RPMI8226 (cell line): ENCODE results near the gene SCNN1A.

Experiments used
- DNase-seq: peaks from one replicate; pipeline ENCODE4 v3.0.0-alpha.2; 2015

SCNN1A gene

DNA sequence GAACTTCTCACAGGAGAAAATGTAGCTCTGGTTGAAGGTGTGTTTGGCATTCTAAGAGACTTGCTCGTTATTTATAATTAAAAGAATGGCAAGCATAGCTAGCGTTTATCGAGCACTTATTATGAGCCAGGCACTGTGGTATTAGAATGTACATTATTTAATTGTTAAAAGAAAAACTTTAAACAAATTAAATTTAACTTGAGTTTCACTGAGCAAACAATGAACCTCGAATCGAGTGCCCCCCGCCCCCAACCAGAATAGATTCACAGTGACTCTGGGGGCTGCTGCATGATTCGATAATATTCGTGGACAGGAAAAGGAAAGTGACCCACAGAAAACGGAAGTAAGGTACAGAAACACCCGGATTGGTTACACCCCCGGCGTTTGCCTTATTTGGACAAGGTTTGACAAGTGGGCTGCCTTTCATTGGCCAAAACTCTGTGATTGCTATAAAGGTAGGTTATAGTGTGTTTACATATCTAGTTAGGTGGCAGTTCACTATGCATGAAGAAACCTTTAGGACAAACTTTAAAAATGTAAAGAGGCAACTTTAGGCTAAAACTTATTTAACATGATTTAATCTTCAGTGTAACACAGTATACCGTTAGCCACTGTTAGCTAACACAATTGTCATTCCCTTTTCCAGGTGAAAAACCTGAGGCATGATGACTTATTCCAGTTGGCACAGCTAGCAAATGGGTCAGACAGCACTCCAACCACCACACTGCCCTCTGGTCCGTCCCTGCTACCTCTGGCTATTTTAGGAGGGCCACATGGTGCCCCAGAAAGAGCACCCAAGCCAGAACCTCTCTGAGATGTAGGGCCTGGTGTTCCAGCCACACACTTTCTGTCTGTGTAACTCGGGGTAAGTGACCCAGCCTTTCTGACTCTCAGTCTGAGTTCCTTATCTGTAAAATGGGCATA is 7.1 kb downstream of the SCNN1A start:
- no peak for DNase-seq

DNA sequence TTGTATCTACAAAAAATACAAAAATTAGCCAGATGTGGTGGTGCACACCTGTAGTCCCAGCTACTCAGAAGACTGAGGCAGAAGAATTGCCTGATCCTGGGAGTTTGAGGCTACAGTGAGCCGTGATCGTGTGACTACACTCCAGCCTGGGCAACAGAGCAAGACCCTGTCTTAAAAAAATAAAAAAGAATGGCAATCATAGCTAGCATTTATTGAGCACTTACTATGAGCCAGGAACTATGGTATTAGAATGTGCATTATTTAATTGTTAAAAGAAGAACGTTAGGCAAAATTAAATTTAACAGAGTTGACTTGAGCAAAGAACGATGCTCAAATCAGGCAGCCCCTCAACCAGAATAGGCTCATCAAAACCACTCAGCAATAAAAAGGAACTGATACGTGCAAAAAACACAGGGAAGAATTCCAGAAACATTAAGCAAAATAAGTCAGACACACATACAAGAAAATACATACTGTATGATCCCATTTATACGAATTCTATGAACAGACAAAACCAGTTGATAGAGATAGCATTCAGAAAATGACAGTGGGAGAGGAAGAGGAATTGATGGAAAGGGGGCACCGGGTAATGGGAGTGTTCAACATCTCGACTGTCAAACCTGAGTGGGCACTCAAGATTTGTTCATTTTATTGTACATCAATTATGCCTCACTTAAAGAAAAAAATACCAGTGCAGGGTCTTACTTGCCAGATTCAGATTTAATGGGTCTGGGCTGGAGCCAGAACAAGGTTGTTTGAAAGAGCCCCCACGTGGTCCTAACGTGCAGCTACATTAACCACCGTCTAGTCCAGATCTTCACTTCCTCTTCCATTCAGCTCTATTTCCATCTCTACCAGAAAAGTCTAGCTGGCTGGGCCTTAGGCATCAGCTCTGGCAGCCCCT is 8.0 kb downstream of the SCNN1A start:
- DNase-seq, result peak; percentile 81

DNA sequence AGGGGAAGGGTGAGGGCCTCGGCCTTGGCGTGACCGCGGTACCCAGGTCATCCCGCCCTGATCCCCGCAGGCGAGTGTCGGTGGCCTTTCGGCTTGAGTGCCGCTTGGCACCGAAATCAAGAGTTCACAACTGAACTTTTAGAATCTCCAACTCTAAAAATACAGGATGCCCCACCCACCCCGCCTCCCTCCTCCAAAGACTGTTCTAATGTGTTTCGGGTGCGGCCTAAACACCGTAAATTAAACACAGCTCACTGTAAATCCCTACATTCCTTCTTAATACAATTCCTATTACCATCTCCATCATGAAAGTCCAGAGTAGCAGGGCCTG is 11.4 kb downstream of the SCNN1A start:
- no peak for DNase-seq

DNA sequence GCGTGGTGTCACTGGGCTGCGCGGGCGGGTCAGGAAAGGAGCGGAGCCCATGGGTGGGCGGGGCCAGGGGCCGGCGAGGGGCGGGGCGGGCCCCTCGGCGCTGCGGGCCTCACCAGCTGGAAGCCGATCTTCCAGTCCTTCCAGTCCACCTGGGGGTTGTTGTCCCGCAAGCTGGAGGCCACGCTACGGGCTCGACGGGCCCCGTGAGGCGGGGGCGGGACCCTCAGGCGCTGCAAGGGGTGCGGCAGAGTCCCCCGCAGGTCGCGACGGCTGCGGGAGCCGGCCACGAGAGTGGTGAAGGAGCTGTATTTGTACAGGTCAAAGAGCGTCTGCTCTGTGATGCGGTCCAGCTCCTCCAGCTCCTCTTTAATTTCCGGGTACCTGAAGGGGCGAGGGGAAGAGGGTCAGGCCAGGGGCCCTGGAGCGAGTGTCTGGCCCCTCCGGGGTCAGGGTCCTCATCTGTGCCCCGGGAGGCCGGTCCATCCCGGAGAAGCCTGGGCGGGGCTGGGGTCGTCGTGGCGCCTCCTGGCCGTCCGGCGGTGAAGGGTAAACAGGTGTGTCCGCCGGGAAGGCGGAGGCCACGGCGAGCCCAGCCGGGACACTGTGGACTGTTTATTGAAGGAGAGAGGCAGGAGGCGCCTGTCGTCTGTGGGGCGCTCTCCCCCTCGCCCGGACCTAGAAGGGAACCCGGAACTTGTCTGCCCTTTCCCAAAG is 11.9 kb downstream of the SCNN1A start:
- peak; percentile 78 for DNase-seq

DNA sequence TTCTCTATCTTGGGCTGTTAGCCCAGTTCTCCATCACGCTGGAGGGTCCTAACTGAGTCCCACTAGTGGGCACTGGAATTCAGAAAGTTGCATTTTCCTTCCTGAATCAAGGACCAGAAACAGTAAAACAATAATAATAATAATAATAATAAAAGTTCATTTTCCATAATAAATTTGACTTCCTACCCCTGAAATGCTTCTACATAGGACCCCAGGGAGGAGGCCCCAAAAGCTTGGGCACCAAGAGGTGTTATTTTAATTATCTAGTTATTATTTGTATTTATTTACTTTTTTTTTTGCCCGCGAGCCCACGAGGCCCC is 12.4 kb downstream of the SCNN1A start:
- no peak for DNase-seq

DNA sequence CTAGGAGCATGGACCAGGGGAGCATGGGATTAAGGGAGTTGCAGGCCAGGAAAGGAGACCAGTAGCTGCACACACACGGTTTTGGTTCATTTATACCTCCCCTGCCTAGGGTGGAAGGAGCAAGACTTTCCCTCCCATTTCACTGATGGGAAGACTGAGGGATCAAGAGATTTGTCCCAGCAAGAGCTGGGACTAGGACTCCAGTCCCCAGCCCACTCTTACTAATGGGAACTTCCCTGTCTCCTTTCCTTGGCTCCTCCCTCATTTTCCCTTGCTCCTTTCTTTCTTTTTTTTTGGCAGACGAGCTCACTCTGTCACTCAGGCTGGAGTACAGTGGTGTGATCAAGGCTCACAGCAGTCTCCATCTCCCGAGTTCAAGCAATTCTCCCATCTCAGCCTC is 13.0 kb downstream of the SCNN1A start:
- DNase-seq, result no peak

DNA sequence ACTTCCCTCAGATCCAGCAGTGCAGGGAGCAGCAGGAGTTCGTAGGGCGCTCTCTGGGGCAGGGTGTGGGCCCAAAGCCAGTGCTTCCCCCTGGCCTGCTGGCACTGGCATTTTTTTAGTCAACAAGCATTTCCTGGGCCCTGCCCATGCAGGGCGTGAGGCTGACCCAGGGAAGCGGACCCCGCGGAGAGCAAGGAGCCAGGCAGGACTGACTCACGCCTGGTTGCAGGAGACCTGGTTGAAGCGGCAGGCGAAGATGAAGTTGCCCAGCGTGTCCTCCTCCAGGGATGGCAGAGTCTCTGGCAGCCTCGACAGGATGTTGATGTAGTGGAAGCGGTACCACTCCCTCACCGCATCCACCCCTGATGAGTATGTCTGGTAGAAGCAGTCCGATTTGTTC is 13.5 kb downstream of the SCNN1A start:
- peak; percentile 46 for DNase-seq

DNA sequence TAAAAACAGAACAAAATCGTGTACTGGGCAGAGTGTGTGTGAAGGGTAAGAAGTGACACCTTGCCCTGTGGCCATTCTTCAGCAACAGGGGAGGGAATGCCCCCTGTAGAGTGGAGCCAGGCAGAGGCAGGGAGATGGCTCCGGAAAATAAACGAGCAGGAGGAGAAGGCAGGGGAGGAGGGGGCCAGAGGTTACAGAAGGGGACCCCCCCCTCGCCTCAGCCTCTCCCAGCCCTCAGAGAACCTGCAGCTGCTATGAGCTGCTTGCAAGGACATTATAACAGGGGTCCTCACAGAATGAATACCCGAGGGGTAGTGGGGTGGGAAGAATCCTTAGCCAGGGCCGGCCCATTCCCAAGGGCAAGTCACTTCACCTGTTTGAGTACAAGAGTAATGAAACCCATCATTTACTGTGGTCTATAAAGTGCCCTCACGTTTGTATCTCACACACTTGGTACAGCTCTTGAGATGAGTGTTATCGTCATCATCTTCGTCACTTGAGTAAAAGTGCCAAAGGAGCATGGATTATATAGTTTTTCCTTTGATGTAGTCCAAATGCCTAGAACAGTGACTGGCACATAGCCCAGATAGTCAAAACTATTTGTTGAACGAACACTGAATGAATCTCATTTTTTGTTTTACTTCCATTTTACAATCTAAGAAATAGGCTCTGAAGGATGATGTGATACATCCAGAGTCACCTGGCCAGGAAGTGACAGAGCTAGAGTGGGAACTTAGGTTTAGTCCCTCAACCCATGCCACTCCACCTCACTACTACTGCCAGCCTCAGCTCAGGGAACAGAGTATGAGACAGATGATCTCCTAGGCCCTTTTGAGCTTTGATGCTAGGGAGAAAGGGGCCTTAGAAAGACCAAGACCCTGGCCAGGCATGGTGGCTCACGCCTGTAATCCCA is 14.5 kb downstream of the SCNN1A start:
- DNase-seq, result peak; percentile 35

DNA sequence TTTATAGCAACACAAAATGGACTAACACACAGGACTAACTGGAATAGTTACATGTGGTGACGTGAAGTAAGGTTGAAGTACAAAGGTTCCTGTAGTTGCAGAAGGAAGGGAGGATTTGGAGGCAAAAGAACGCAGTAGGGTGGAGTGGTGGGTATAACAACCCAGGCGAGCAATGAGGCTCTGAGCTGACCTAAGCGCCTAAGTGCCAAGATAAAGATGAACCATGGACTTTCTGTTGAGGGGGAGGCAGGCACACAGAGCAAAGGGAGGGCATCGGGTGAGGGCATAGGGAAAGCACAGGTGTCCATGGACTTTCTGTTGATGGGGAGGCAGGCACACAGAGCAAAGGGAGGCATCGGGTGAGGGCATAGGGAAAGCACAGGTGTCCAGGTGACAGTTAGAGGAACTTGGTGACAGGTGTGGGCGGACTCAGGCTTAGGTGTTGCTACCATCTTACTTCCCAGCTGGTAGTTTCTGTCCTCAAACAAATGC is 15.2 kb downstream of the SCNN1A start:
- peak; percentile 87 for DNase-seq

DNA sequence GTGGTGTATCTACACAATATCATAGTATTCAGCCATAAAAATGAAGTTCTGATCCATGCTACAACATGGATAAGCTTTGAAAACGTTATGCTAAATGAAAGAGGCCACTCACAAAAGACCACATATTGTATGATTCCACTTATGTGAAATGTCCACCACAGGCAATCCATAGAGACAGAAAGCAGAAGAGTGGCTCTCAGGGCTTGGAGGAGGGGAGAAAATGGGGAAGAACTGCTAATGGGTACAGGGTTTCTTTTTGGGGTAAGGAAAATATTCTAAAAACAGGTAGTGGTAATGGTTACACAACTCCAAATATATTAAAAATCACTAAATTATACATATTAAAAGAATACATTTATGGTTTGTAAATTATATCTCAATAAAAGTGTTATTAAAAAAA is 16.5 kb downstream of the SCNN1A start:
- no peak for DNase-seq

DNA sequence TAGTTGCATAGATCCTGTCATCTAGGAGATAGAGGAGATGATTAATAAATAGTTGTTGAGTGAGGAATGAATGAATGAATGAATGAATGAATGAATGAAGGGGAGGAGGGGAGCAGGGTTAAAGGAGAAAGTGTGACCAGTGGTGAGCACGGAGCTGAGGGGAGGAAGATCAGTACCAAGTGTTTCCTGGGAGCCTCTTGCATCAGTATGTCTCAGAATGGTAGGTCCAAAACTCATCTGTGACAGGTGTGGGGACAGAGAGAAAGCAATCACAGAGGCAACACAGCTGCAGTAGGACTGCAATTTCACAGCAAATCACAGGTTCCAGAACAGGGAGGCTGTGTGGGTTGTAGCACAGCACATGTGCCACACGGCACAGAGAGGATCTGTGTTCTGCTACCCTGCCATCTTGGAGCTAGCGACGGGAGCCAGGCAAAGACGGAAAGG is 19.0 kb downstream of the SCNN1A start:
- no peak for DNase-seq

DNA sequence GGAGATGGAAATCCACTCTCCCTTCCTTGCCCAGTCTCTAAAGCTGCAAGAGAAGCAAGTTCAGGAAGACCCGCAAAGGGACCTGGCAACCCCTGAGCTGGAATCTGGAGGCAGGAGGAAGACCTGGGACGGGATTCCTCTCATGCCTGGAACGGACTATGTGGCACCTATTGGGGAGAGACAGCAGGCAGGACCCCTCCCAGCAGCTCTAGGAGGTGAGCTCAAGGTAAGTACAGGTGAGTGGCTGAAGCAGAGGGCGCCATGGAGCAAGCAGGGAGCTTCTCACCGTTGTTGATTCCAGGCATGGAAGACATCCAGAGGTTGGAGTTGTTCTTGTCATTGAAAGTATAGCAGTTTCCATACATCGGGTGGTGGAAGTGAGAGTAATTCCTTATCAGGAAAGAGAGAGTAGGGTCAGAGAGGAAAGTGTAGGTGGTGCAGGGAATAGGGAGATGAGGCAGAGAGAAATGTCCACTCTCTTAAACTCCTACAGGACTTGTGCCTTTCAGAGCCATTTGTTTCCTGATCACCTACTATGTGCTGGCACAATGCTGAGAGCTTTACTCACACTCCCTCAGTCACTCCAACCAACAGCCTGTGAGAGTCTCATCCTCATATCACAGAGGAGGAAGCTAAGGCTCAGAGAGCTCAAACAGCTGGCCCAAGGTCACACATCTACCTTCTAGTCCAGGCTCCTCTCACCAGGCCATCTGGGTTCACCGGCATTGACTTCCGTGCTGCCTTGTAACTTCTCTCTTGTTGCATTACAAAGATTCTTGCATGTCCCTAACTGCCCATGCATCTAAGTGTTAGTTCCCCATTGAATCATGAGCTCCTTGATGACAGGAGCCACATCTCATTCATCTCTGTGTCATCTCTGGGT is 19.6 kb downstream of the SCNN1A start:
- DNase-seq, result peak; percentile 80

DNA sequence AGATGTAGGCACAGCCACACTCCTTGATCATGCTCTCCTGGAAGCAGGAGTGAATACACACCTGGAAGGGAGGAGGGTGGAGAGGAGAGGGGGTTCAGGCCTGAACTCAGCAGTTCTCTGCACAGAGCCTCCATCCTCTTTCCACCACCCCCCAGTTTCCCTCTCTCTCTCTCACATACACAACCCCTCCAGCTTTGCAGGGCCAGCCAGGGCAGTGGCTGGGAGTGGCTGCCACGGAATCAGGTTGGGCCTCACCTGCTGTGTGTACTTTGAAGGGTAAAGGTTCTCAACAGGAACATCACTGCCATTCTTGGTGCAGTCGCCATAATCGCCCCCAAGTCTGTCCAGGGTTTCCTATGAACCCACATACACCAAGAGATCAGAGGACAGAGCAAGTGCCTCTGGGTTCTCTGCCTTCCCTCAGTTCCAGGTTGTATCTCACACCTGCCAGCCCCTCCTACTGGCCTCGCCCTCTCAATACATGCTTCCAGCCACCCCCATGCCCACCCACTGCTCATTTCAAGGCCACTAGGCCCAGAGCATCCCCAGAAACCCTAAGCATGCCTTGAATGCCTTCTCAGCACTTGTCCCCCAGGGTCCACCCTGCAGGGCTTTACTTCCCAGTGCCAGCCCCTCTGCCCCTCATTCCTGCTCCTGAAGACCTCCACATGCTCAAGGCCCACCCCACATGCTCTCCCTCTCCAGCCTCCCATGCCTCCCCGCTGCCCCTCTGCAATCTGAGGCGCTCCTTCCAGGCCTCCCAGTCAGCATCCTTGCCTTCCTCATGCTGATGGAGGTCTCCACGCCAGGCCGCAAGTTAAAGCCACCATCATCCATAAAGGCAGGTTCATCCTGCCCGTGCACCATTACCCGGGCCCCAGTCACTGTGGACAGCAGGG is 20.6 kb downstream of the SCNN1A start:
- no peak for DNase-seq

DNA sequence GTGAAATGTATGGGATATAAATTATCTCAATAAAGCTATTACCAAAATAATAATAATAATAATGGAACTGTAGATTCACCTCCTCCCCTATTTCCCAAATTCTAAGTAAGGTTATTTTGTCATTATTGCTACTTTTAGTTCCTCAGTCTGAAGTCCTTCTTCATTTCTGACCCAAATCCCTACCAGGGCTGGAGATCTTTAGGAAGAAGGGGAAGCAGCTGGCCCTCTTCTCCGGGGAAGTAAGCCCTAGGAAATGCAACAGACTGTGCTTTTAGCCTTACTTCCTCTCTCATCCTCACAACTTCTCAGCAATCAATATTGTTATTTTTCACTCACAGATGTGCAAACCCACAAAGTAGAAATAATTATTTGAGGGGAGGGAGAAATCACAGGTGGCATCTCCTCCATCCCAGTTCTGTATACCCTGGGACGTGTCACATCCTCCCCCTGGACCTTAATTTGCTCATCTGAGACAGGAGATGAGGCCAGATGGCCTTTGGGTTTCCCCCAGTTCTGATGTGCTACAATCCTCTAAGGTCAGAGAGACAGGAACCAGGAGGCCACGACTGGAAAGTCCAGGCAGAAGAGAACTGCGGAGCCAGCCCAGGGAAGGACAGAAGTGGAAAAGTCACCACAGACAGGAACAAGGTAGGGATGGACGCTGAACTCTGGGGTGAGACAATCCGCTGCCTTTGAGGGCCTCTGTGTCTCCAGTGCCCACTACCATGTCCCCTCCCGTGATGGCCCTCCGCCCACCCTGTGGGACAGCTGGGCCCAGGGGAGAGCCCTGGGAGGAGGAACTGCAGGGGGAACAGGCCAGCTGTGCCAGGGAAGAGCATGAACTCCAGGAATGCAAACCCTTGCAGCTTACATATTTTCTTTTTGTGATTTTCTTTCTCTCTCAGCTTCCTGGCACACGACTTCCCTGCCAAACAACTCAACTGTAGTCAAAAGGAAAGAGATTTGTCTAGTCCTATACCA is 22.9 kb downstream of the SCNN1A start:
- DNase-seq, result no peak

DNA sequence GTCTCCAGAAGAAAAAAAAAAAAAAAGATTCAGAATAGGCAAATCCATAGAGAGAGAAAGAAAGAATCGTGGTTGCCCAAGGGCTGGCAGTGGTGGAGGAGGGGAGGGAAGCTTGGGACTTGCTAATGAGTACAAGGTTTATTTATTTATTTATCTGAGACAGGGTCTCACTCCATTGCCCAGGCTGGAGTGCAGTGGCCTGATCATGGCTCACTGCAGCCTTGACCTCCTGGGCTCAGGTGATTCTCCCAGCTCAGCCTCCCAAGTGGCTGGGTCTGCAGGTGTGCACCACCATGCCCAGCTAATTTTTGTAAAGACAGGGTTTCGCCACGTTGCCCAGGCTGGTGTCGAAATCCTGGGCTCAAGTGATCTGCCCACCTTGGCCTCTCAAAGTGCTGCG is 23.7 kb downstream of the SCNN1A start:
- DNase-seq, result no peak

DNA sequence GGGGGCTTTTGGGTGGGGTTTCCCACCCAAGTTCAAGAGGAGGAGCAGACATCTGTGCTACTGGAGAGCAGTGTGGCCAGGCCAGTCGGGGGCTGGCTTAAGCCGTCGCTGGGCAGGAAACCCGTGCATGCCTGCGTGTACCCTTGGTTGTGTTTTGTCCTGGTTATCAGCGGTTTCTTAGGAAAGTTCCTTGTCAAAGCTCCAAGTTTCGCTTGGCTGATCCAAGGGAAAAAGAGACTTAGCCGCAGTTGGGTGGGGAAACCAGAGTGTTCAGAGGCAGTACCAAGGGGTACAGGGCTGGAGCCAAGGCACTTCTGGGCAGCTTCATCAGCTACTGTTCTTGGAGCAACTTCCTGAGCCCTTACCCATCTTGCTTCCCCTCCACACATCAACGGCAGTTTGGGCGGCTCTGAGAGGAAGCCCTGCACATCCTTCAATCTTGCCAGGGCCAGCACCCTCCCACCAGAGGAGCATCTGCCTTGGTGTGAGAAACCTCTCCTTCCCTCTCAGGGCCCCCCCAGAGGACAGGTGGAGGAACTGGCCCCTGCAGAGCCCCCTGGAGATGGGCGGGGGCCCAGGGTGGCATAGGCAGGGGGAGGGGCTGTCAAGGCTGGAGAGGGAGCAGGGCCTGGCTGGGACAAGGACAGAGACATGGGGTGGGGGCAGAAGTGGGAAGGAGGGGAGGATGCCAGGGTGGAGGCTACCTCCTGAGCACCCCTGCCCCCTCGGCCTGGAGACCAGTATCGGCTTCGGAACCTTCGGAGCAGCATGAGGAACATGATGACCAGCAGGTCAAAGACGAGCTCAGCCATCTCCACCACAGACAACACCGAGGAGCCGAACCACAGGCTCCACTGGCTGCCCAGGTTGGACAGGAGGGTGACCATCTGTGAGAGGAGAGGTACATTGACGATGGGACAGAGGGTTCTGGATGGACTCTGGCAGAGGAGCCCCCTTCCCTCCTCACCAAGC is 27.7 kb downstream of the SCNN1A start:
- DNase-seq, result no peak

DNA sequence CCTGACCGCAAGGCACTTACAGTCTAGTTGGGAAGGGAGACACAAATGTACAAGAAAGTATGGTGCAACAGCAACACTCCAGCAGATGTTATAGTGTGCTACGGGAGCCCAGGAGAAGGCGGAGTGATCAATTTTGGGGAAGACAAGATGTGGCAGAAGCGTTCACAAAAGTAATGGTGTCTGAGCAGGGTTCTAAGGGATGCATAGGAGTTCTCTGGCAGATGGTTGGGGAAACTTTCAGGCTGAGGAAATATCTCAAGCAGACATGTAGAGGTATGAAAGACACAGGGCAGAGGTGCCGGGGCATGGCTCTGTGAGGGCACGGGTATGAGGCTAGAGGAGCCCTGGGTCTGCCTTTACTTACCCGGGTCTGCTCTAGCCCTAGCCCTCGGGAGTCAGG is 28.4 kb downstream of the SCNN1A start:
- no peak for DNase-seq
